Activated CD4-positive, alpha-beta T cell treated with anti-CD3 and anti-CD28 coated beads, Interleukin-2, amount 50 U/mL, for 1 hour (primary cell): ENCODE measurements around the gene BAAT.
A peak's percentile ranks its signal among the peaks of the same experiment; 100 is the strongest.

ENCODE experiments used
- DNase-seq: peaks from one replicate; pipeline ENCODE4 v3.0.0-alpha.2; 2020

BAAT gene

GRCh38 chr9:101398068-101398929 lies 13.5 kb upstream of the BAAT start, which contains the start of the genes MRPL50 and ZNF189:
TSS of gene MRPL50 (minus strand) at chr9:101398618. CDS start at chr9:101398592, 26 bp downstream.
TSS of gene ZNF189 (plus strand) at chr9:101398851. CDS start at chr9:101399157, 306 bp downstream.
- DNase-seq = peak; percentile 94

- DNase-seq = no peak
Observed at GRCh38 chr9:101397746-101398067, 12.9 kb upstream of the BAAT start.

- no peak for DNase-seq
Observed at GRCh38 chr9:101394687-101395086, 9.9 kb upstream of the BAAT start.

- no peak for DNase-seq
Observed at GRCh38 chr9:101393135-101393534, 8.3 kb upstream of the BAAT start.

DNA sequence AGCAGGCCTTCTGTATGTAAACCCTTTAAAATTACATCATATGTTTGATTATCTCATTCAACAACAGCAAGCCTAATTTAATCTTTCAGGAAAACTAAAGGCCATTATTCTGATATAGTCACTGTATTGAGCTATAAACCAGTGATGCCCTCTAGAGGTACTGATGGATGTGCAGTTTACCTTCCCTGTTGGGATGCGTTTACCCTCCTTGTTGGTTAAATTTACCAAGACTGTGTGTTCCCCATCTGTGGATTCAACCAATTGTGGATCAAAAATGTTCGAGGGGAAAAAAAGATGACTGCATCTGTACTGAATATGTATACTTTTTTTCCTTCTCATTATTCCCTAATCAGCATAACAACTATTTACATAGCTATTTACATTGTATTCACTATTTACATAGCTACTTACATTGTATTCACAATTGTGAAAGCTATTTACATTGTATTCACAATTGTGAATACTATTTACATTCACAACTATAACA lies 3.7 kb upstream of the BAAT start:
- no peak for DNase-seq

GRCh38 chr9:101387871-101388506 lies 3.2 kb upstream of the BAAT start:
- no peak for DNase-seq

GRCh38 chr9:101383361-101383760 lies 1.4 kb downstream of the BAAT start:
- DNase-seq = no peak

DNA sequence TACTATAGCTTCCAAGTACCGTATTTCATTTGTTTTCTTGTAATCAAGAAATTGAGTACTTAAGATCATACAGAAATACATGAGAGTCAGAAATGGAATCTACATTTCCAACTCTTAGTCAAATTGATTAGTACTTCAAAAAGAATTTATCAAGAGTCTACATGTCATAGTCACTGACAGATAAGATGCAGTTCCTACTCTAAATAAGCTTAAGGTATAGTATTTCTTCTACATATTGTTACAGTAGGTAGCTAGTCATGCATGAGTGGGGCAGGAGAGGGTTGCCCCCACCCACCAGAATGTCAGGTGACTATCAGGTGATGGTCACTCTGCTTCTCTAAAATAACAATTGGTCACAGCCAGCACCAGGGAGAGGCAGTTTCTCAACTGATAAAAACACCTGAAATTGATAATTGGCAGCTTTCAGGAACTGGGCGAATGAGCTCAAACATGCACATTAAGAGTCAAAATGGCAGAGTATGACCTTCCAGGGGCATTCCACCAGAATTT lies 2.9 kb downstream of the BAAT start:
- DNase-seq = no peak

DNA sequence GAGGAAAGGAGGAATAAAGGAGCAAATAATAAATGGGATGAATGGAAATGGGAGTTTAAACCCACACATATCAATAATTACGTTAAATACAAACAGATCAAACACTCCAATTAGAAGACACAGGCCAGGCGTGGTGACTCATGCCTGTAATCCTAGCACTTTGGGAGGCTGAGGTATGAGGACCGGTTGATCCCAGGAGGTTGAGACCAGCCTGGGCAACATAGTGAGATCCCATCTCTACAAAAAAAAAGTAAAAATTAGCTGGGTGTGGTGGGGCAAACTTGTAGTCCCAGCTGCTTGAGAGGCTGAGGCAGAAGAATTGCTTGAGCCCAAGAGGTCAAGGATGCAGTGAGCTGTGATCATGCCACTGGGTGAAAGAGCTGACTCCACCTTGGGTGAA lies 3.7 kb downstream of the BAAT start:
- no peak for DNase-seq

- no peak for DNase-seq
Observed at GRCh38 chr9:101380295-101380694, 4.5 kb downstream of the BAAT start.

- DNase-seq = no peak
Observed at GRCh38 chr9:101376111-101376848, 8.5 kb downstream of the BAAT start.

GRCh38 chr9:101375546-101375945 lies 9.3 kb downstream of the BAAT start:
- DNase-seq = no peak

GRCh38 chr9:101372327-101373118 lies 12.3 kb downstream of the BAAT start:
- no peak for DNase-seq

- DNase-seq = no peak
Observed at GRCh38 chr9:101371813-101372212, 13.0 kb downstream of the BAAT start.

DNA sequence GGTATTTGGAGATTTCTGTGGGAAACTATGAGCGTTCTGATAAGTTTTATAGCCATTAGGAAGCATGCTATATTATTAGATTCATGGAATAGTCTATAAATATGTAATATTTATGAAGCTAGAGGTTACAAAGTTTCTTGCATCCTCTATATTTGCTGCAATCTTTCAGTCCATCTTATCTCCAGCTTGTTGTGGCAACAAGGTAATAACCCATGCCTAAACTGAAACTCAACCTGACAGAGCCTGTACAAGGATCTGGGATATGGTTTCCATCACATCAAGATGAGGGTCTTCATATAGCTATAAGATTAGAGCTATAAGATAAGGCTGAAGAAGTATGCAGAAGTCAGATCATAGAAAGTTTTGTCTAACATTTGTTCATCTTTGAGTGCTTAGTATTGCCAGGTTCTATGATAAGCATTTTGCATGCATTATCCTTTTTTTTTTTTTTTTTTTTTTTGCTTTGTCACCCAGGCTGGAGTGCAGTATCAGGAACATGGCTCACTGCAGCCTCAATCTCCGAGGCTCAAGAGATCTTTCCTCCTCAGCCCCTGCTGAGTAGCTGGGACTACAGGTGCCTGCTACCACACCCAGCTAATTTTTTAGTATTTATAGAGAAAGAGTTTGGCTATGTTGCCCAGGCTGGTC lies 14.8 kb downstream of the BAAT start:
- DNase-seq = no peak

DNA sequence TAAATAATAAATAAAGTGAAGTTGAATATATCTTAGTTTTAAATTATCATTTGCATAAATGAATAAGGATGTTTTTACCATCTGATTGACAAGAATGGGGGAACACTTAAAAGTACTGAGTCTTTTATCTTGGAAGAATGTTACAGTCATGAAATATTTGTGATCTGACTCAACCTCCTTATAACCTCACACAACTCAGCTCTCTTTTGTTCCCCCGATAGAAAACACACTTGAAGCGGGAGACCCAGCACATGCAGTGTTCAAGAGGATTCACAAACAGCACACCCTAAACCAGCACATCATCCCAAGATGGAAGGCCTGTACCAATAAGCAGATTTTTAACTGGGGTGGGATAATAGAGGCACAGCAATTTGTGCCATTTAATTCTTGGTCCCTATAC lies 15.5 kb downstream of the BAAT start:
- no peak for DNase-seq

GRCh38 chr9:101367323-101367722 lies 17.5 kb downstream of the BAAT start:
- DNase-seq = no peak

GRCh38 chr9:101366038-101366756 lies 18.6 kb downstream of the BAAT start:
- DNase-seq = no peak

DNA sequence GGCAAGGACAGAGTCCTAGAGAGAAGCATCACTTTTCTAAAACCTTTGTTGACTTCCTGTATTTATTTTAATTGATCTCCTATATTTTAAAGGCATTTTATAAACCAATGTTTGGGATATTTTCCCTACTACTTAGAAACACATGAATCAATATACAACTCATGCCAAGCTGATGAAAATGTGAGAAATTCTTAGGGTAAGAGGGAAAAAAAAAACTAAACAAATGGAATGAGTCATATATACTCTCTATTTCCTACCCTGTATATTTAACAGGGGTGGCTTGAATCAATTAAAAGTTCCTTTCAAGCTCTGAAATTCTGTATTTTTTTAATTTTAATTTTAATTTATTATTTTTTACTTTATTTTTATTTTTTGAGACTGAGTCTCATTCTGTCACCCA lies 19.6 kb downstream of the BAAT start:
- DNase-seq = no peak

GRCh38 chr9:101362450-101362849 lies 22.4 kb downstream of the BAAT start:
- DNase-seq = no peak

DNA sequence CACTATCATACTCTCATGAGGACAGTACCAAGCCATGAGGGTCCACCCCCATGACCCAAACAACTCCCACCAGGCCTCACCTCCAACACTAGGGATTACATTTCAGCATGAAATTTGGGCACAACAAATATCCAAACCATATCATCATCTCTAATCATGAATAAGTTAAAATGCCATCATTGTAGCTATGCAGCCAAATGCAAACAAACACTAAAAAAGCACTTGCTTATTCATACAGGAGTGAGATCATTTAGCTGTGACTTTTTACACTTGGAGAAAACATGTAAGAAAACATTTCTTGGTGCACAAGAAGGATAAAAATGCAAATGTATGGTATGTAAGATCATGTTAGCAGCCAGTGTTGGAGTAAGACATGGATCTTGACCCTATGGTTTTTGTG lies 24.2 kb downstream of the BAAT start:
- no peak for DNase-seq
